HepG2 (cell line): ENCODE results near the gene MAGI1. TPM values are rescaled to one million over a fixed set of nuclear protein-coding genes. Genes with fewer than 3 reads are reported as not detected.

Source experiments
- ELF3 ChIP-seq: IDR thresholded peaks from 2 replicates; pipeline ENCODE4 v1.6.1; 2016; ENCODE audit warnings: missing genetic modification reagents, missing compliant biosample characterization
- ELF4 ChIP-seq: sonication (generic); formaldehyde crosslinking; IDR thresholded peaks from 2 replicates; pipeline ENCODE4 v1.5.0; 2020; ENCODE audit warnings: missing genetic modification reagents, mild to moderate bottlenecking, moderate library complexity, borderline replicate concordance
- ISX ChIP-seq: sonication (generic); formaldehyde crosslinking; conservative IDR thresholded peaks from 2 replicates; pipeline ENCODE4 v1.5.0; 2020; ENCODE audit warnings: missing genetic modification reagents
- JARID2 ChIP-seq: sonication (generic); formaldehyde crosslinking; IDR thresholded peaks from 2 replicates; pipeline ENCODE4 v1.8.1; 2023; ENCODE audit warnings: missing genetic modification reagents, inconsistent platforms; ENCODE audit not compliant: insufficient replicate concordance
- MYC ChIP-seq: sonication (generic); formaldehyde crosslinking; IDR thresholded peaks from 2 replicates; pipeline ENCODE4 v1.9.0; 2021; ENCODE audit warnings: missing genetic modification reagents, borderline replicate concordance
- ZBTB49 ChIP-seq: sonication (generic); formaldehyde crosslinking; IDR thresholded peaks from 2 replicates; pipeline ENCODE4 v1.4.0; 2020; ENCODE audit warnings: missing genetic modification reagents, borderline replicate concordance
- ZBTB7A ChIP-seq: sonication (generic); formaldehyde crosslinking; IDR thresholded peaks from 2 replicates; pipeline ENCODE4 v1.8.0; 2022; ENCODE audit warnings: mild to moderate bottlenecking, missing genetic modification reagents
- ZFP37 ChIP-seq: sonication (generic); formaldehyde crosslinking; IDR thresholded peaks from 2 replicates; pipeline ENCODE4 v1.4.0; 2020; ENCODE audit warnings: missing genetic modification reagents, borderline replicate concordance
- ZMYM4 ChIP-seq: sonication (generic); formaldehyde crosslinking; IDR thresholded peaks from 2 replicates; pipeline ENCODE4 v1.8.1; 2023; ENCODE audit warnings: mild to moderate bottlenecking, missing genetic modification reagents
- ZNF275 ChIP-seq: sonication (generic); formaldehyde crosslinking; IDR thresholded peaks from 2 replicates; pipeline ENCODE4 v1.8.0; 2022; ENCODE audit warnings: missing genetic modification reagents, mild to moderate bottlenecking, inconsistent platforms, borderline replicate concordance
- ZNF333 ChIP-seq: sonication (generic); formaldehyde crosslinking; IDR thresholded peaks from 2 replicates; pipeline ENCODE4 v1.4.0; 2020; ENCODE audit warnings: mild to moderate bottlenecking, missing genetic modification reagents, borderline replicate concordance
- ZNF558 ChIP-seq: sonication (generic); formaldehyde crosslinking; IDR thresholded peaks from 2 replicates; pipeline ENCODE4 v1.9.0; 2022; ENCODE audit warnings: mild to moderate bottlenecking, missing genetic modification reagents, borderline replicate concordance
- ZNF605 ChIP-seq: sonication (generic); formaldehyde crosslinking; IDR thresholded peaks from 2 replicates; pipeline ENCODE4 v1.8.0; 2022; ENCODE audit warnings: mild to moderate bottlenecking, missing genetic modification reagents
- ZNF614 ChIP-seq: IDR thresholded peaks from 2 replicates; pipeline ENCODE4 v1.6.1; 2018; ENCODE audit warnings: missing biosample characterization, missing genetic modification reagents, inconsistent platforms, borderline replicate concordance
- polyA plus RNA-seq, 8 experiments: library from polyadenylated mRNA; depleted of rRNA in 3 of 8; stranded (reverse) in 7 of 8; unstranded in 1 of 8; fragments of >200 nt; fragmentation: Illumina TruSeq in 4 of 8; extraction: Trizol in 4 of 8; gene quantifications; 2 replicates each; pipeline versions ENCODE4 v1.2.1 to v1.2.3, GENCODE V29; 2011 to 2016; ENCODE audit warnings: low read depth in 4 of 8, missing spikeins in 1 of 8, mixed read lengths in 1 of 8; ENCODE audit not compliant: insufficient read depth in 1 of 8
- total RNA-seq, 5 experiments: library from RNA; depleted of rRNA; stranded (reverse); fragments of >200 nt; fragmentation: Illumina TruSeq; extraction: Trizol; gene quantifications; 2 replicates each; pipeline ENCODE4 v1.2.3, GENCODE V29; 2016; ENCODE audit warnings: low read depth in 1 of 5
- TF ChIP-seq, protein P1 (sequence below): IDR thresholded peaks from 2 replicates; pipeline ENCODE4 v1.6.1; 2012; ENCODE audit warnings: low read depth, low read length, improper control_type of control experiment
- TF ChIP-seq, protein P2 (sequence below): sonication (generic); formaldehyde crosslinking; IDR thresholded peaks from 2 replicates; pipeline ENCODE4 v1.4.0; 2020; ENCODE audit warnings: mild to moderate bottlenecking, missing genetic modification reagents
- TF ChIP-seq, protein P3 (sequence below): sonication (generic); formaldehyde crosslinking; IDR thresholded peaks from 2 replicates; pipeline ENCODE4 v1.4.0; 2020; ENCODE audit warnings: mild to moderate bottlenecking, missing genetic modification reagents, borderline replicate concordance
- TF ChIP-seq, protein P4 (sequence below): IDR thresholded peaks from 2 replicates; pipeline ENCODE4 v1.6.1; 2012; ENCODE audit warnings: inconsistent platforms

MAGI1 gene
- total and polyA plus RNA-seq, 2 of the 13 experiments (the other 11 are each of a cell fraction or from before 2014, with no cell fraction given) = 22.2 to 26.0 TPM

DNA sequence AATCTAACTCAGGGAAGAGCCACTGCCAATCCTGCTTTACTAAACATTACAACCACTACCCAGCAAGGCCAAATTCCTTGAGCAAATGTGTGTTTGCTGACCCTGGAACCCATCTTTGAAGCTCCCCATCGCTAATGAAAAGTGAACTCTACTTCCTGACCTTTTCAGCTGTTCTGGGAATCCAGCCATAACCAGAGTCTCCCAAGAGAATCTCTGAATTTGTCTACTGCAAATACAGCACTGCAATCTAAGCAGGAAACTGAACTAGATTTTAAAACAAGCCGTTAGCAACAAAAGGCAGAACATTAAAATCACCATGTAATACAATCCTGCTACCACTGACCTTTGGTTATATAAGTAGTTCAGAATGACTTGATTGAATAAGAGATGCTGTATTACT lies 309.2 kb downstream of the MAGI1 start (continued):
- TF ChIP-seq, protein P1, sequence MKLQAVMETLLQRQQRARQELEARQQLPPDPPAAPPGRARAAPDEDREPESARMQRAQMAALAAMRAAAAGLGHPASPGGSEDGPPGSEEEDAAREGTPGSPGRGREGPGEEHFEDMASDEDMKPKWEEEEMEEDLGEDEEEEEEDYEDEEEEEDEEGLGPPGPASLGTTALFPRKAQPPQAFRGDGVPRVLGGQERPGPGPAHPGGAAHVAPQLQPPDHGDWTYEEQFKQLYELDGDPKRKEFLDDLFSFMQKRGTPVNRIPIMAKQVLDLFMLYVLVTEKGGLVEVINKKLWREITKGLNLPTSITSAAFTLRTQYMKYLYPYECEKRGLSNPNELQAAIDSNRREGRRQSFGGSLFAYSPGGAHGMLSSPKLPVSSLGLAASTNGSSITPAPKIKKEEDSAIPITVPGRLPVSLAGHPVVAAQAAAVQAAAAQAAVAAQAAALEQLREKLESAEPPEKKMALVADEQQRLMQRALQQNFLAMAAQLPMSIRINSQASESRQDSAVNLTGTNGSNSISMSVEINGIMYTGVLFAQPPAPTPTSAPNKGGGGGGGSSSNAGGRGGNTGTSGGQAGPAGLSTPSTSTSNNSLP = no peak; the same call in 1 of the 2 replicates
- no peak for TF ChIP-seq ZNF558
- peak; percentile 75 for TF ChIP-seq ZMYM4 (CRISPR knock-in tag)
- no peak for TF ChIP-seq ISX (CRISPR knock-in tag)
- TF ChIP-seq ZNF605 = no peak
- no peak for TF ChIP-seq ELF4
- TF ChIP-seq, protein P2, sequence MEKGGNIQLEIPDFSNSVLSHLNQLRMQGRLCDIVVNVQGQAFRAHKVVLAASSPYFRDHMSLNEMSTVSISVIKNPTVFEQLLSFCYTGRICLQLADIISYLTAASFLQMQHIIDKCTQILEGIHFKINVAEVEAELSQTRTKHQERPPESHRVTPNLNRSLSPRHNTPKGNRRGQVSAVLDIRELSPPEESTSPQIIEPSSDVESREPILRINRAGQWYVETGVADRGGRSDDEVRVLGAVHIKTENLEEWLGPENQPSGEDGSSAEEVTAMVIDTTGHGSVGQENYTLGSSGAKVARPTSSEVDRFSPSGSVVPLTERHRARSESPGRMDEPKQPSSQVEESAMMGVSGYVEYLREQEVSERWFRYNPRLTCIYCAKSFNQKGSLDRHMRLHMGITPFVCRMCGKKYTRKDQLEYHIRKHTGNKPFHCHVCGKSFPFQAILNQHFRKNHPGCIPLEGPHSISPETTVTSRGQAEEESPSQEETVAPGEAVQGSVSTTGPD (CRISPR knock-in tag) = no peak
- no peak for TF ChIP-seq ZBTB49
- TF ChIP-seq JARID2 = no peak
- no peak for TF ChIP-seq ZFP37
- TF ChIP-seq ZBTB7A (CRISPR knock-in tag) = no peak
- TF ChIP-seq, protein P3, sequence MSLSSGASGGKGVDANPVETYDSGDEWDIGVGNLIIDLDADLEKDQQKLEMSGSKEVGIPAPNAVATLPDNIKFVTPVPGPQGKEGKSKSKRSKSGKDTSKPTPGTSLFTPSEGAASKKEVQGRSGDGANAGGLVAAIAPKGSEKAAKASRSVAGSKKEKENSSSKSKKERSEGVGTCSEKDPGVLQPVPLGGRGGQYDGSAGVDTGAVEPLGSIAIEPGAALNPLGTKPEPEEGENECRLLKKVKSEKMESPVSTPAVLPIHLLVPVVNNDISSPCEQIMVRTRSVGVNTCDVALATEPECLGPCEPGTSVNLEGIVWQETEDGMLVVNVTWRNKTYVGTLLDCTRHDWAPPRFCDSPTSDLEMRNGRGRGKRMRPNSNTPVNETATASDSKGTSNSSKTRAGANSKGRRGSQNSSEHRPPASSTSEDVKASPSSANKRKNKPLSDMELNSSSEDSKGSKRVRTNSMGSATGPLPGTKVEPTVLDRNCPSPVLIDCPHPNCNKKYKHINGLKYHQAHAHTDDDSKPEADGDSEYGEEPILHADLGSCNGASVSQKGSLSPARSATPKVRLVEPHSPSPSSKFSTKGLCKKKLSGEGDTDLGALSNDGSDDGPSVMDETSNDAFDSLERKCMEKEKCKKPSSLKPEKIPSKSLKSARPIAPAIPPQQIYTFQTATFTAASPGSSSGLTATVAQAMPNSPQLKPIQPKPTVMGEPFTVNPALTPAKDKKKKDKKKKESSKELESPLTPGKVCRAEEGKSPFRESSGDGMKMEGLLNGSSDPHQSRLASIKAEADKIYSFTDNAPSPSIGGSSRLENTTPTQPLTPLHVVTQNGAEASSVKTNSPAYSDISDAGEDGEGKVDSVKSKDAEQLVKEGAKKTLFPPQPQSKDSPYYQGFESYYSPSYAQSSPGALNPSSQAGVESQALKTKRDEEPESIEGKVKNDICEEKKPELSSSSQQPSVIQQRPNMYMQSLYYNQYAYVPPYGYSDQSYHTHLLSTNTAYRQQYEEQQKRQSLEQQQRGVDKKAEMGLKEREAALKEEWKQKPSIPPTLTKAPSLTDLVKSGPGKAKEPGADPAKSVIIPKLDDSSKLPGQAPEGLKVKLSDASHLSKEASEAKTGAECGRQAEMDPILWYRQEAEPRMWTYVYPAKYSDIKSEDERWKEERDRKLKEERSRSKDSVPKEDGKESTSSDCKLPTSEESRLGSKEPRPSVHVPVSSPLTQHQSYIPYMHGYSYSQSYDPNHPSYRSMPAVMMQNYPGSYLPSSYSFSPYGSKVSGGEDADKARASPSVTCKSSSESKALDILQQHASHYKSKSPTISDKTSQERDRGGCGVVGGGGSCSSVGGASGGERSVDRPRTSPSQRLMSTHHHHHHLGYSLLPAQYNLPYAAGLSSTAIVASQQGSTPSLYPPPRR (CRISPR knock-in tag) = peak; percentile 56; the same call in 1 of the 2 replicates
- no peak for TF ChIP-seq MYC
- TF ChIP-seq, protein P4, sequence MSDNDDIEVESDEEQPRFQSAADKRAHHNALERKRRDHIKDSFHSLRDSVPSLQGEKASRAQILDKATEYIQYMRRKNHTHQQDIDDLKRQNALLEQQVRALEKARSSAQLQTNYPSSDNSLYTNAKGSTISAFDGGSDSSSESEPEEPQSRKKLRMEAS = 0 out of 2 replicates have a peak, but pooled peaks have one; percentile 13
- TF ChIP-seq ZNF275 (CRISPR knock-in tag) = no peak
- no peak for TF ChIP-seq ZNF333 (CRISPR knock-in tag)
- TF ChIP-seq ELF3 (CRISPR knock-in tag) = peak; percentile 87
- TF ChIP-seq ZNF614 (CRISPR knock-in tag) = peak; percentile 74
